WTC11 (cell line): ENCODE data around the gene TLE3. TPM values are rescaled to one million over a fixed set of nuclear protein-coding genes. Genes with fewer than 3 reads are reported as not detected.

Experiments used
- ATAC-seq: fragments of 200-7000 bp; cut with Tn5 transposase; 2 replicates; pipeline ENCODE4 v1.10.0; 2021; ENCODE audit warnings: mild to moderate bottlenecking, moderate library complexity
- CTCF ChIA-PET: fragments of 300-600 bp; sonication (Branson Sonifier 250); formaldehyde crosslinking; loops from one replicate; lab custom pipeline; 2021; ENCODE audit warnings: antibody characterized with exemption; lab: Charles Lee
- POLR2A ChIA-PET: fragments of 350-600 bp; sonication (Branson Sonifier 250); formaldehyde crosslinking; loops from one replicate; lab custom pipeline; 2021; ENCODE audit warnings: antibody characterized with exemption; lab: Charles Lee
- DNase-seq: peaks from one replicate; pipeline ENCODE4 v3.0.0; 2021; ENCODE audit warnings: low spot score
- H3K27ac Mint-ChIP-seq: 2 replicates; pipeline ENCODE4 v1.8.0; 2021; ENCODE audit warnings: mixed read lengths
- H3K27me3 Mint-ChIP-seq: 2 replicates; pipeline ENCODE4 v1.8.0; 2021; ENCODE audit warnings: low read depth, mild to moderate bottlenecking, moderate library complexity, mixed read lengths
- H3K36me3 Mint-ChIP-seq: 2 replicates; pipeline ENCODE4 v1.8.0; 2021; ENCODE audit warnings: mixed read lengths
- H3K4me1 Mint-ChIP-seq: 2 replicates; pipeline ENCODE4 v1.8.0; 2022; ENCODE audit warnings: mixed read lengths
- H3K4me3 Mint-ChIP-seq: 2 replicates; pipeline ENCODE4 v1.8.0; 2021; ENCODE audit warnings: mild to moderate bottlenecking, moderate library complexity, mixed read lengths
- H3K9me3 Mint-ChIP-seq: 2 replicates; pipeline ENCODE4 v1.8.0; 2021; ENCODE audit warnings: mixed read lengths
- E2F4 ChIP-seq: sonication (generic); formaldehyde crosslinking; IDR thresholded peaks from 2 replicates; pipeline ENCODE4 v1.8.1; 2022; ENCODE audit warnings: low read depth, mild to moderate bottlenecking, moderate library complexity, missing genetic modification reagents, borderline replicate concordance
- ELF4 ChIP-seq: sonication (generic); formaldehyde crosslinking; IDR thresholded peaks from 2 replicates; pipeline ENCODE4 v1.8.1; 2022; ENCODE audit warnings: low read depth, mild to moderate bottlenecking, moderate library complexity, missing genetic modification reagents
- ESRRA ChIP-seq: sonication (generic); formaldehyde crosslinking; IDR thresholded peaks from 2 replicates; pipeline ENCODE4 v1.8.1; 2022; ENCODE audit warnings: mild to moderate bottlenecking, missing genetic modification reagents, borderline replicate concordance
- GTF2I ChIP-seq: fragments of 250-450 bp; sonication (Bioruptor Pico); conservative IDR thresholded peaks from 2 replicates; pipeline ENCODE4 v1.4.0; 2021; ENCODE audit warnings: mild to moderate bottlenecking
- NR3C1 ChIP-seq: sonication (generic); formaldehyde crosslinking; conservative IDR thresholded peaks from 2 replicates; pipeline ENCODE4 v1.8.1; 2023; ENCODE audit warnings: low read depth, mild to moderate bottlenecking, missing genetic modification reagents
- PREB ChIP-seq: sonication (generic); formaldehyde crosslinking; IDR thresholded peaks from 2 replicates; pipeline ENCODE4 v1.8.1; 2022; ENCODE audit warnings: mild to moderate bottlenecking, missing genetic modification reagents, moderate library complexity, borderline replicate concordance
- PRRX2 ChIP-seq: fragments of 250-450 bp; sonication (Bioruptor Pico); IDR thresholded peaks from 2 replicates; pipeline ENCODE4 v1.8.0; 2021; ENCODE audit warnings: mild to moderate bottlenecking
- RELA ChIP-seq: sonication (generic); formaldehyde crosslinking; IDR thresholded peaks from 2 replicates; pipeline ENCODE4 v1.8.1; 2022; ENCODE audit warnings: missing genetic modification reagents, mild to moderate bottlenecking, borderline replicate concordance
- RORB ChIP-seq: fragments of 250-450 bp; sonication (Bioruptor Pico); IDR thresholded peaks from 2 replicates; pipeline ENCODE4 v1.9.0; 2021; ENCODE audit warnings: mild to moderate bottlenecking
- TCF7 ChIP-seq: sonication (generic); formaldehyde crosslinking; IDR thresholded peaks from 2 replicates; pipeline ENCODE4 v1.8.0; 2022; ENCODE audit warnings: mild to moderate bottlenecking, low read depth, missing genetic modification reagents, moderate library complexity
- TP53 ChIP-seq: sonication (generic); formaldehyde crosslinking; IDR thresholded peaks from 2 replicates; pipeline ENCODE4 v1.8.1; 2023; ENCODE audit warnings: mild to moderate bottlenecking, missing genetic modification reagents
- ZNF263 ChIP-seq: sonication (generic); formaldehyde crosslinking; IDR thresholded peaks from 2 replicates; pipeline ENCODE4 v1.8.1; 2022; ENCODE audit warnings: low read depth, mild to moderate bottlenecking, moderate library complexity, missing genetic modification reagents
- ZNF396 ChIP-seq: fragments of 250-450 bp; sonication (Bioruptor Pico); IDR thresholded peaks from 2 replicates; pipeline ENCODE4 v1.8.0; 2021; ENCODE audit warnings: mild to moderate bottlenecking, moderate library complexity, borderline replicate concordance
- ZNF416 ChIP-seq: fragments of 250-450 bp; sonication (Bioruptor Pico); IDR thresholded peaks from 2 replicates; pipeline ENCODE4 v1.9.0; 2021; ENCODE audit warnings: mild to moderate bottlenecking, inconsistent platforms
- ZNF532 ChIP-seq: fragments of 250-450 bp; sonication (Bioruptor Pico); IDR thresholded peaks from 2 replicates; pipeline ENCODE4 v1.9.0; 2021; ENCODE audit warnings: mild to moderate bottlenecking, borderline replicate concordance
- total RNA-seq: library from RNA; stranded (reverse); gene quantifications from 3 replicates; pipeline ENCODE4 v1.2.3, GENCODE V29; 2021
- TF ChIP-seq, protein P1 (sequence below): sonication (generic); formaldehyde crosslinking; IDR thresholded peaks from 2 replicates; pipeline ENCODE4 v1.8.1; 2023; ENCODE audit warnings: mild to moderate bottlenecking, missing genetic modification reagents, moderate library complexity
- TF ChIP-seq, protein P2 (sequence below): sonication (generic); formaldehyde crosslinking; IDR thresholded peaks from 2 replicates; pipeline ENCODE4 v1.8.1; 2022; ENCODE audit warnings: mild to moderate bottlenecking, moderate library complexity, missing genetic modification reagents
- TF ChIP-seq, protein P3 (sequence below): sonication (generic); formaldehyde crosslinking; IDR thresholded peaks from 2 replicates; pipeline ENCODE4 v1.8.0; 2022; ENCODE audit warnings: mild to moderate bottlenecking, missing genetic modification reagents
- TF ChIP-seq, protein P4 (sequence below): sonication (generic); formaldehyde crosslinking; IDR thresholded peaks from 2 replicates; pipeline ENCODE4 v1.8.0; 2023; ENCODE audit warnings: missing genetic modification reagents, mild to moderate bottlenecking, borderline replicate concordance

Gene TLE3
- total RNA-seq, 1 experiment from 2014 or later, result 78.7 TPM

DNA sequence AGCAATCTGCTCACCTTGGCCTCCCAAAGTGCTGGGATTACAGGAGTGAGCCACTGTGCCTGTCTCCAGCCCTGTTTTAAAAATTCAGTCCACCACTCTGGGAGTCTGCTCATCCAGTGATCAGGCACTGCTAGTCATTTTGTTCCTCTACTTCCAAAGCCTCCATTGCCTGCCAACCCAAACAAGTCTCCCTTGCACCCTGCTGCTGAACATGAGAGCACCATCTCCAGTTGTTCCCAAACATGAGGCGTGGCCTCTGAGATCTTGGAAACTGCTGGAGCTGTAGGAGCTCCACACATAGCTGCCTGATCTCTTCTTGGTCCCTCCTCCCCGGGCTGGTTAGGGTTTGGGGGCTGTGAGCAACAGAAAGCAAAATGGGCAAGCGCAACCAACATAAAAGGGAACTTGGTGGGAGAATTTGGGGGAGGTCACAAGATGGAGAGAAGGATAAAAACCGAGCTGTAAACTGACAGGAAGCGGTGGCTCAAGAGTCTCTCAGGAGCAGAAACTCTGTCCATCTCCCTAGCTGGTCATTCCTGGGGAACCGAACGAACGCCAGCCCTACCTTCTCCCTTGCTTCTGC is 49.6 kb upstream of the TLE3 start:
- CTCF ChIA-PET, result no interaction called here
- Mint-ChIP-seq H3K4me3 (no peak overlapping the region), H3K36me3 (no peaks in the 10 kb centered on the region), H3K9me3 (no peaks in the 10 kb centered on the region), H3K27ac (no peak overlapping the region), H3K27me3 (no peaks in the 10 kb centered on the region; the same call in none of the 2 replicates), H3K4me1 (peaks cover 27% of the 10 kb centered on the region)
- DNase-seq (no peak), ATAC-seq (no peak)
- TF ChIP-seq RELA (no peak), ZNF263 (CRISPR knock-in tag) (no peak), PREB (CRISPR knock-in tag) (no peak), ESRRA (CRISPR knock-in tag) (no peak), TP53 (CRISPR knock-in tag) (no peak), ELF4 (no peak), ZNF532 (CRISPR knock-in tag) (no peak), GTF2I (CRISPR knock-in tag) (no peak)
- TF ChIP-seq, protein P1, sequence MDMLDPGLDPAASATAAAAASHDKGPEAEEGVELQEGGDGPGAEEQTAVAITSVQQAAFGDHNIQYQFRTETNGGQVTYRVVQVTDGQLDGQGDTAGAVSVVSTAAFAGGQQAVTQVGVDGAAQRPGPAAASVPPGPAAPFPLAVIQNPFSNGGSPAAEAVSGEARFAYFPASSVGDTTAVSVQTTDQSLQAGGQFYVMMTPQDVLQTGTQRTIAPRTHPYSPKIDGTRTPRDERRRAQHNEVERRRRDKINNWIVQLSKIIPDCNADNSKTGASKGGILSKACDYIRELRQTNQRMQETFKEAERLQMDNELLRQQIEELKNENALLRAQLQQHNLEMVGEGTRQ (CRISPR knock-in tag), result no peak
- TF ChIP-seq, protein P2, sequence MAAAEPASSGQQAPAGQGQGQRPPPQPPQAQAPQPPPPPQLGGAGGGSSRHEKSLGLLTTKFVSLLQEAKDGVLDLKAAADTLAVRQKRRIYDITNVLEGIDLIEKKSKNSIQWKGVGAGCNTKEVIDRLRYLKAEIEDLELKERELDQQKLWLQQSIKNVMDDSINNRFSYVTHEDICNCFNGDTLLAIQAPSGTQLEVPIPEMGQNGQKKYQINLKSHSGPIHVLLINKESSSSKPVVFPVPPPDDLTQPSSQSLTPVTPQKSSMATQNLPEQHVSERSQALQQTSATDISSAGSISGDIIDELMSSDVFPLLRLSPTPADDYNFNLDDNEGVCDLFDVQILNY (CRISPR knock-in tag), result no peak
- TF ChIP-seq, protein P3, sequence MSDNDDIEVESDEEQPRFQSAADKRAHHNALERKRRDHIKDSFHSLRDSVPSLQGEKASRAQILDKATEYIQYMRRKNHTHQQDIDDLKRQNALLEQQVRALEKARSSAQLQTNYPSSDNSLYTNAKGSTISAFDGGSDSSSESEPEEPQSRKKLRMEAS (CRISPR knock-in tag), result no peak
- POLR2A ChIA-PET, result no interaction called here

GRCh38 chr15:70146771-70147170 is 49.1 kb upstream of the TLE3 start:
- Mint-ChIP-seq H3K27ac (no peak overlapping the region), H3K4me3 (no peak overlapping the region), H3K4me1 (peaks cover 32% of the 10 kb centered on the region), H3K36me3 (no peaks in the 10 kb centered on the region), H3K9me3 (no peaks in the 10 kb centered on the region), H3K27me3 (no peaks in the 10 kb centered on the region; the same call in none of the 2 replicates)
- TF ChIP-seq ZNF416 (CRISPR knock-in tag), result no peak
- TF ChIP-seq TCF7 (CRISPR knock-in tag), result no peak
- no peak for TF ChIP-seq ZNF396 (CRISPR knock-in tag)
- TF ChIP-seq E2F4 (CRISPR knock-in tag), result no peak
- TF ChIP-seq RELA, result no peak
- TF ChIP-seq RORB (CRISPR knock-in tag), result no peak
- no peak for TF ChIP-seq NR3C1 (CRISPR knock-in tag)
- TF ChIP-seq, protein P4, sequence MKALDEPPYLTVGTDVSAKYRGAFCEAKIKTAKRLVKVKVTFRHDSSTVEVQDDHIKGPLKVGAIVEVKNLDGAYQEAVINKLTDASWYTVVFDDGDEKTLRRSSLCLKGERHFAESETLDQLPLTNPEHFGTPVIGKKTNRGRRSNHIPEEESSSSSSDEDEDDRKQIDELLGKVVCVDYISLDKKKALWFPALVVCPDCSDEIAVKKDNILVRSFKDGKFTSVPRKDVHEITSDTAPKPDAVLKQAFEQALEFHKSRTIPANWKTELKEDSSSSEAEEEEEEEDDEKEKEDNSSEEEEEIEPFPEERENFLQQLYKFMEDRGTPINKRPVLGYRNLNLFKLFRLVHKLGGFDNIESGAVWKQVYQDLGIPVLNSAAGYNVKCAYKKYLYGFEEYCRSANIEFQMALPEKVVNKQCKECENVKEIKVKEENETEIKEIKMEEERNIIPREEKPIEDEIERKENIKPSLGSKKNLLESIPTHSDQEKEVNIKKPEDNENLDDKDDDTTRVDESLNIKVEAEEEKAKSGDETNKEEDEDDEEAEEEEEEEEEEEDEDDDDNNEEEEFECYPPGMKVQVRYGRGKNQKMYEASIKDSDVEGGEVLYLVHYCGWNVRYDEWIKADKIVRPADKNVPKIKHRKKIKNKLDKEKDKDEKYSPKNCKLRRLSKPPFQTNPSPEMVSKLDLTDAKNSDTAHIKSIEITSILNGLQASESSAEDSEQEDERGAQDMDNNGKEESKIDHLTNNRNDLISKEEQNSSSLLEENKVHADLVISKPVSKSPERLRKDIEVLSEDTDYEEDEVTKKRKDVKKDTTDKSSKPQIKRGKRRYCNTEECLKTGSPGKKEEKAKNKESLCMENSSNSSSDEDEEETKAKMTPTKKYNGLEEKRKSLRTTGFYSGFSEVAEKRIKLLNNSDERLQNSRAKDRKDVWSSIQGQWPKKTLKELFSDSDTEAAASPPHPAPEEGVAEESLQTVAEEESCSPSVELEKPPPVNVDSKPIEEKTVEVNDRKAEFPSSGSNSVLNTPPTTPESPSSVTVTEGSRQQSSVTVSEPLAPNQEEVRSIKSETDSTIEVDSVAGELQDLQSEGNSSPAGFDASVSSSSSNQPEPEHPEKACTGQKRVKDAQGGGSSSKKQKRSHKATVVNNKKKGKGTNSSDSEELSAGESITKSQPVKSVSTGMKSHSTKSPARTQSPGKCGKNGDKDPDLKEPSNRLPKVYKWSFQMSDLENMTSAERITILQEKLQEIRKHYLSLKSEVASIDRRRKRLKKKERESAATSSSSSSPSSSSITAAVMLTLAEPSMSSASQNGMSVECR (CRISPR knock-in tag), result no peak
- TF ChIP-seq PRRX2 (CRISPR knock-in tag), result no peak
- DNase-seq, result no peak
- POLR2A ChIA-PET, result no interaction called here
- ATAC-seq, result no peak
- CTCF ChIA-PET, result no interaction called here
